ENCODE measurements around the gene POFUT2. TPM values are rescaled to one million over a fixed set of nuclear protein-coding genes. Genes with fewer than 3 reads are reported as not detected.

Gene POFUT2, protein sequence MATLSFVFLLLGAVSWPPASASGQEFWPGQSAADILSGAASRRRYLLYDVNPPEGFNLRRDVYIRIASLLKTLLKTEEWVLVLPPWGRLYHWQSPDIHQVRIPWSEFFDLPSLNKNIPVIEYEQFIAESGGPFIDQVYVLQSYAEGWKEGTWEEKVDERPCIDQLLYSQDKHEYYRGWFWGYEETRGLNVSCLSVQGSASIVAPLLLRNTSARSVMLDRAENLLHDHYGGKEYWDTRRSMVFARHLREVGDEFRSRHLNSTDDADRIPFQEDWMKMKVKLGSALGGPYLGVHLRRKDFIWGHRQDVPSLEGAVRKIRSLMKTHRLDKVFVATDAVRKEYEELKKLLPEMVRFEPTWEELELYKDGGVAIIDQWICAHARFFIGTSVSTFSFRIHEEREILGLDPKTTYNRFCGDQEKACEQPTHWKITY
- total RNA-seq (10 to 100 TPM; 48.5 to 66.4 TPM), total RNA-seq (47.2 to 60.8 reads per million in 2 donors)

DNA sequence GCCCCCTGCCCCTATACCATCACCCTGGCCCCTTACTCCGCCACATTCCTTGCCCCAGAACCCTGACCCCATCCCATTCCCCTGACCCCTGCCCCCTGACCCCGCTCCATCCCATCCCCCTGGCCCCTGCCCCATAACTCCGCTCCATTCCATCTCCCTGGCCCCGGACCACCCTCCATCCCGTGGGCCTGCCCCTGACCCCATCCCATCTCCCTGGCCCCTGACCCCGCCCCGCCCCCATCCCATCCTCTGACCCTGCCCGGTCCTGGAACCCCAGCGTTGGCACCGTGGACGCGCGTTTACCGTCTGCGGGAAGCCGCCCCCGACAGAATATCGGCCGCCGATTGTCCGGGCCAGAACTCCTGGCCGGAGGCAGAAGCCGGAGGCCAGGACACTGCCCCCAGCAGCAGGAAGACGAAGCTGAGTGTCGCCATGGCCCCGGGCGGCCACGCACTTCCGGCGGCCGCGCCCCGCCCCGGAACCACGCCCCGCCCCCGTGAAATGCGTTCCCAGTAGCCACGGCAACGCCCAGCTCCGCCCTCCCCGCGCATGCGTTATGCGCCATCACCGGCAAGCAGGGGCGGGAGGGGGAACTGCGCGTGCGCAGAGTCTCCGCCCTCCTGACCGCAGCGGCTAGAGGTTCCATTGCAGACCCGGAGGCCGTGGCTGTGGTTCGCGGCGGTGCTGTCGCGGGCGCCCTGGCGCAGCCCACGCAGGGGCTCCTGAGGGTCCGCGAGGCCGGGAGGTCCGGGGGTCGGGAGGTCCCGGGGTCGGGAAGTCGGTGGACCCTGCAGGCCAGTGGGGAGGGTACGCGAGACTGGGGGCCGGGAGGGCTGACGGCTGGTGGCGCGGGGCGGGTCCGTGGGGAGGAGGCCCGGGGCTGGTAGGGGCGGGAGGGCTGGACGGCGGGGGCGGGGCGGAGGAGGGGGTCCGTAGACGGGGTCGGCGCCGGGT, at the start of gene POFUT2:
TSS of gene POFUT2 (minus strand) at position 458 of the 954 bp plus-strand sequence. CDS start at position 434, 24 bp downstream.
- peak; percentile 99 for DNase-seq
- peak; percentile 88 for ATAC-seq
- H3K4me1 Mint-ChIP-seq: peaks cover 18% of the 10 kb centered on the region

DNA sequence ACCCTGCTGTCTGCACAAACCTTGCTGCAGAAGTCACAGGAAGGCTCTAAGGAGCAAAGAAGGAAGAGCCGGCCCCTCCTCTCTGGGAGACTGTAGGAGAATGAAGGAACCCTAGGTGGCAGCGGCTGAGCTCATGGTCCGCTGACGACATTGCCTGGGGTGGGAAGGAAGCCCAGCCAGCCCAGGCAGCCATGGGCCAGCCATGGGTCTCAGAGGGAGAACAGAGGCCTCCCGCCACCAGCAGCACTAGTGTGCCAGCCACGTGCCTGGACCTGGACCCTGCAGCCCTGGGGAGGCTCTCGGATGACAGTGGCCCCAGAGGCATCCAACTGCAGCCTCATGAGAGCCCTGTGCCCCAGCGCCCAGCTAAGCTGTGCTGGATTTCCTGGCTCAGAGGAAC, 49.2 kb upstream of the POFUT2 start:
- Mint-ChIP-seq H3K4me3 (no peak overlapping the region), H3K36me3 (ENCODE audit: low read depth) (peaks cover 4% of the 10 kb centered on the region), H3K27ac (no peak overlapping the region), H3K4me1 (peaks cover 8% of the 10 kb centered on the region), H3K27me3 (peaks cover 33% of the 10 kb centered on the region)
- ATAC-seq (no peak), DNase-seq (no peak)
- no peaks in the 10 kb centered on the region for H3K9me3 ChIP-seq (ENCODE audit: control insufficient read depth, low read length, poor library complexity, severe bottlenecking)

More for the DNA sequence above, at the start of gene POFUT2:
- no peaks in the 10 kb centered on the region for H3K9me3 ChIP-seq (ENCODE audit: control insufficient read depth, low read length, poor library complexity, severe bottlenecking)
- Mint-ChIP-seq H3K4me3 (peak within 1 kb of the TSS; percentile 91), H3K27ac (peak within 1 kb of the TSS; percentile 68), H3K36me3 (ENCODE audit: low read depth) (peaks cover 5% of the 10 kb centered on the region), H3K27me3 (no peaks in the 10 kb centered on the region)

DNA sequence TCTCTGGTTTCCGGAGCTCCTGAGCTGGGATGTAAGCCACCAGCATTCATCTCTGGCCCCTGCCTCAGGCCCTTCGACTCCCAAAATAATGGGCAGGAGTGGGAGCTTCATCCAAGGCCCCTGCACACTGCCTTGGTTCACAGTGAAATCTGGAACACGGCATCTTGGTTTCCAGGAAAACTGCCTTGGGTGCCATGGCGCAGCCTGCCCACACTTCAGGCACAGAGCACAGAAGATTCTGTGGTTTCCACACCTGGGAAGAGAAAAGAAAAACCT, 48.8 kb upstream of the POFUT2 start:
- H3K4me1 Mint-ChIP-seq: peaks cover 6% of the 10 kb centered on the region

DNA sequence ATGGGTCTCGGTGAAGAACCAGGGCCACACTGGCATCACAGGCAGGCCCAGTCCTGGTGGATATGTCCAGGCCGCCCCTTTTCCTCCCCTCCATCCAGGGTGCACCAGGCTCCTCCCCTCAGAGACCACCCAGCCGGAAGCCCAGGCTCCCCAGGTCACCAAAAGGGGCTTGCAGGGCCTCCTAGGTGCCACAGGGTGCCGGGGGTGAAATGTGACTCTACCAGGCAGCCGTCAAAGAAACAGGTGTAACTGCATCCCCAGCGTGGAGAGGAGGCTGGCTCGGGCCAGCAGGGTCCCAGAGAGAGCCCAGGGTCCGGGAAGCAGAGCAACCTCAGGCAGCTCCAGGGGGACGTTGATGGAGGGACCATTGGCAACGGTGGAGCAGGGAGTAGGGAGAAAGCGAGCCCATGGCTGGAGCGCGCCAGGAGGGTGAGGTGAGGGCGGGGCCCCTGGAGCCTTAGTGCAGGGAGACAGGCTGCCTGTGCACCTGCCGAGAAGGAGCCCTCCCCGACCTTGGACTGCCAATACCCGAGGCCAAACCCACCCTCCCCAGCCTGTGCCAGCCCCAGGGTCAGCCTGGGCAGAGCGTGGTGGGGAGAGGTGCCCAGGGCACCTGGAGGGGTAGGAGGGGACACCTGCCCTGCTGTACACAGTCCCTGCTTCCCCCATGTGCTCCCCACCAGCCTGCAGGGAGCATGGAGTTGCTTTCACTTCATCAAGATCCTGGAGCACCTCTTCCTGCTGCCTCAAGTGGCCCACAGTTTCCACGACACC, 48.3 kb upstream of the POFUT2 start:
- no peak for DNase-seq
- no peaks in the 10 kb centered on the region for H3K9me3 ChIP-seq (ENCODE audit: control insufficient read depth, low read length, poor library complexity, severe bottlenecking)
- peak overlapping the region; percentile 25 for H3K4me3 Mint-ChIP-seq
- H3K27ac Mint-ChIP-seq: no peak overlapping the region
- H3K4me1 Mint-ChIP-seq: peaks cover 6% of the 10 kb centered on the region
- H3K36me3 Mint-ChIP-seq (ENCODE audit: low read depth): peaks cover 4% of the 10 kb centered on the region
- H3K27me3 Mint-ChIP-seq: peaks cover 24% of the 10 kb centered on the region
- ATAC-seq: no peak

More for the DNA sequence above, 48.8 kb upstream of the POFUT2 start:
- Mint-ChIP-seq H3K4me3 (peak overlapping the region; percentile 25), H3K36me3 (ENCODE audit: low read depth) (peaks cover 4% of the 10 kb centered on the region), H3K27me3 (peaks cover 29% of the 10 kb centered on the region), H3K27ac (no peak overlapping the region)
- no peak for DNase-seq
- no peaks in the 10 kb centered on the region for H3K9me3 ChIP-seq (ENCODE audit: control insufficient read depth, low read length, poor library complexity, severe bottlenecking)
- no peak for ATAC-seq

DNA sequence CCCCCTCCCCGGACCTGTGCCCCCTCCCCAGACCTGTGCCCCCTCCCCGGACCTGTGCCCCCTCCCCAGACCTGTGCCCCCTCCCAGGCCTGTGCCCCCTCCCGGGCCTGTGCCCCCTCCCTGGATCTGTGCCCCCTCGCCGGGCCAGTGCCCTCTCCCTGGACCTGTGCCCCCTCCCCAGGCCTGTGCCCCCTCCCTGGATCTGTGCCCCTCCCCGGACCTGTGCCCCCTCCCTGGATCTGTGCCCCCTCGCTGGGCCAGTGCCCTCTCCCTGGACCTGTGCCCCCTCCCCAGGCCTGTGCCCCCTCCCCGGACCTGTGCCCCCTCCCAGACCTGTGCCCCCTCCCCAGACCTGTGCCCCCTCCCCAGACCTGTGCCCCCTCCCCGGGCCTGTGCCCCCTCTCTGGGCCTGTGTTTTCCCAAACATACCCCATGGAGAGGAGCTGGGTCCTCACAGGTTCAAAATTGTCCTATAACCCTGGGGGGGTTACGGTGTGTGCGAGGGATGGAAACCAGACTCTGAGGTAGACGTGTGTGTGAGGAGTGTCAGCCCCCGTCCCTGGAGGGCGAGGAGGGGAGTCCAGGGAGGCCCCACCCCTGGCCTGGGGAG, 47.6 kb upstream of the POFUT2 start:
- H3K4me1 Mint-ChIP-seq: peaks cover 6% of the 10 kb centered on the region
- H3K27me3 Mint-ChIP-seq: peaks cover 20% of the 10 kb centered on the region
- H3K36me3 Mint-ChIP-seq (ENCODE audit: low read depth): peaks cover 4% of the 10 kb centered on the region
- DNase-seq (no peak), ATAC-seq (no peak)
- no peaks in the 10 kb centered on the region for H3K9me3 ChIP-seq (ENCODE audit: control insufficient read depth, low read length, poor library complexity, severe bottlenecking)
- H3K4me3 Mint-ChIP-seq: no peak overlapping the region
- H3K27ac Mint-ChIP-seq: no peak overlapping the region

DNA sequence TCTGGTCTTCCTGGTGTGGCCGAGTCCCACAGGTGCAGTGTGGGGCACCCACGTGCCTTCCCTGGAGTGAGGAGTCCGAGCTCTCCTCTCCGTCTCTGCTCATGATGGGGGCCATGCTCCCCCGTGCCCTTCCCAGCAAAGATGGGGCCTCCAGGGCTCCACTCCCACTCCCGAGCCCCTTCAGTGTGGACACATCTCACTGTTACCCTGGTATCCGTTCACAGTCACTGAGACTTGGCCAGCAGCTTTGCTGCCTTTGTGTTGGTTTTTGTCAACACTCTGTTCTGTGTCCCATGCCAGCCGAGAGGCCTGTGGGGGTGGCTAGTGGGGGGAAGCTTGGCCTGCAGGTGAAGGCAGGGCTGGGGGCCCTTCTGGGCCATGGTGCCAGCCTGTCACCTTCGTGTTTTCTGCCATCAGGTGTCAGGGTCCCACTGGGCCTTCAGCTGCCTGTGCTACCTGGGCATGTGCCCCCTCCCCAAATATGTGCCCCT, 46.9 kb upstream of the POFUT2 start:
- Mint-ChIP-seq H3K4me3 (no peak overlapping the region), H3K36me3 (ENCODE audit: low read depth) (peaks cover 4% of the 10 kb centered on the region), H3K27ac (no peak overlapping the region), H3K27me3 (peaks cover 26% of the 10 kb centered on the region), H3K4me1 (peaks cover 6% of the 10 kb centered on the region)
- H3K9me3 ChIP-seq (ENCODE audit: control insufficient read depth, low read length, poor library complexity, severe bottlenecking): no peaks in the 10 kb centered on the region
- ATAC-seq (no peak), DNase-seq (no peak)

DNA sequence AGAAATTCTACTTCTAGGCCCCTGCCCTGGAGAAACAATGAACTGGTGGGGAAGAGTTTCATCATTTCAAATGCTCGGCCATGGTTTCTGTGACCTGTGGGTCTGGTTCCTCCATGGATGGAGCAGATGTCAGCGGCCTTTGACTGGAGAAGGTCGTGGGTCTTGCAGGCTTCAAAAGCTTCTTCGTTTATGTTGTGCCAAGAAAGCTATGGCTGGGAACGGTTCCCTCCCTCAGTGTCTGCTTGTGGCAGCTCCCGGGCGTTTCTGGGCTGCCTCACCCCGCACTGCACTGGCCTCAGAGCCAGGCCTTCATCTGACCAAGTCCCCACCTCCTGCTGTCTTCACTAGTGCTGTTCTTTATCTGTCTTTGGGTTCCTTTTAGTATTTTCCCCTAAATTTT, 46.4 kb upstream of the POFUT2 start:
- no peak for DNase-seq
- Mint-ChIP-seq H3K4me1 (peaks cover 6% of the 10 kb centered on the region), H3K36me3 (ENCODE audit: low read depth) (peaks cover 4% of the 10 kb centered on the region), H3K27ac (no peak overlapping the region), H3K4me3 (no peak overlapping the region), H3K27me3 (peaks cover 26% of the 10 kb centered on the region)
- no peak for ATAC-seq
- no peaks in the 10 kb centered on the region for H3K9me3 ChIP-seq (ENCODE audit: control insufficient read depth, low read length, poor library complexity, severe bottlenecking)

DNA sequence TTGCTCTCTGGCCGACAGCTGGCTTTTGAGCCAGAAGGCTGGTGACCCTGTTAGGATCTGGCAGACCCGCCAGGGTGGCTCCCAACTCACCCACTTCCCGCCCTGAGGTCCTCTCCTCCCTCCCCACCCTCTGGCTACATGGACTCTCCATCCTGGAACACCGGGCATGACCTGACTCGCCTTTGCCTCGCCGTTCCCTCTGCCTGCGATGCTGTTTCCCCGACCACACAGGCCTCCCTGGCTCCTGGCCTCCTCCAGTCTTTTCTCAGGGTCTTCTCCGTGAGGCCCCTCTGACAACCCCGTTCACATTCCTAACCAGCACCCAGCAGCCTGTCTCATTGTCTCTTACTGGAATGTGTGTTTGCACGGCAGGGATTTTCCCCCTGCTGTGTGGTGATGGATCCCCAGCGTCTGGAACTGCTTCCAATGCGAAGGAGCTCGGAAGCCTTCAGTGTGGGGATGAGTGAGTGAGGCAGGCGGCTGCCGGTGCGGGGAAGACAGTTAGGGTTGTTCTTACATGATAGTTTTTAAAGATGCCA, 46.0 kb upstream of the POFUT2 start:
- Mint-ChIP-seq H3K27ac (no peak overlapping the region), H3K36me3 (ENCODE audit: low read depth) (peaks cover 4% of the 10 kb centered on the region), H3K4me1 (peaks cover 6% of the 10 kb centered on the region), H3K27me3 (peaks cover 26% of the 10 kb centered on the region), H3K4me3 (no peak overlapping the region)
- ATAC-seq (no peak), DNase-seq (no peak)
- no peaks in the 10 kb centered on the region for H3K9me3 ChIP-seq (ENCODE audit: control insufficient read depth, low read length, poor library complexity, severe bottlenecking)

DNA sequence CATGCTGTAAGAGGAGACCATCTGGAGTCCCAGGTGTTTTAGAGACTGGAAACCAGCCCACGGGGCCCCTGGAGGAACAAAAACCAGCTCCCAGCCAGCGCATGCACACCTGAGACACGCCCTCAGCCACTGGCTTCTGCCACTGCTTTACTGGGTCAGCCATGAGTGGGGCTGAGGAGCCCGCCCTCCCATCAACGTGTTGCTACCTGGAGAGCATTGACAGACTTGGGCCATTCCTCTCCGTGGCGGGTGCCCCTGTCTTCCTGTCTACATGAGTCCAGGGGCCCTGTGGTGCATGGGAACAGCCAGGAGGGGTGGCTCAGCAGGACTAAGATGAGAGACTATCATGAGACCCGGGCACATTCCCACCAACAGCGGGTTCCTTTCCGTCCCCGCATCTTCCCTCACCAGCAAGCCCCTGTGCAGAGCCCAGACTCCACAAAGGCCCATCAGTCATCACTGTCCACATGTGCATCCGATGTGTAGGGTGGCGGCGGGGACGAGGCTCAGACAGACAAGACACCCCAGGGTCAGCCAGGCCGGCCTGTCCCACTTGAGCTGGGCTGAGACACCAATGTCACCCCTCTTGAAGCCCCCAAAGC, 45.4 kb upstream of the POFUT2 start:
- peaks cover 26% of the 10 kb centered on the region for H3K27me3 Mint-ChIP-seq
- peaks cover 4% of the 10 kb centered on the region for H3K36me3 Mint-ChIP-seq (ENCODE audit: low read depth)
- no peak overlapping the region for H3K4me3 Mint-ChIP-seq
- no peak overlapping the region for H3K27ac Mint-ChIP-seq
- no peaks in the 10 kb centered on the region for H3K9me3 ChIP-seq (ENCODE audit: control insufficient read depth, low read length, poor library complexity, severe bottlenecking)
- ATAC-seq (no peak), DNase-seq (no peak)
- H3K4me1 Mint-ChIP-seq: peaks cover 6% of the 10 kb centered on the region

DNA sequence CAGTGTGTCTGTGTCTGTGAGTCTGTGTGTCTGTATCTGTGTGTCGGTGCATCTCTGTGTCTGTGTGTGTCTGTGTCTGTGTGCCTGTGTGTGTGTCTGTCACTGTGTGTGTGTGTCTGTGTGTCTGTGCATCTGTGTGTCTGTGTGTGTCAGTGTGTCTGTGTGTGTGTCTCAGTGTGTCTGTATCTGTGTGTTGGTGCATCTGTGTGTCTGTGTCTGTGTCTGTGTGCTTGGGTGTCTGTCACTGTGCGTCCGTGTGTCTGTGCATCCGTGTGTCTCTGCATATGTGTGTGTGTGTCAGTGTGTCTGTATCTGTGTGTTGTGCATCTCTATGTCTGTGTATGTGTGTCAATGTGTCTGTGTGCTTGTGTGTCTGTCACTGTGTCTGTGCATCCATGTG, 44.7 kb upstream of the POFUT2 start:
- no peak overlapping the region for H3K4me3 Mint-ChIP-seq
- no peak for DNase-seq
- H3K4me1 Mint-ChIP-seq: peaks cover 6% of the 10 kb centered on the region
- H3K36me3 Mint-ChIP-seq (ENCODE audit: low read depth): peaks cover 4% of the 10 kb centered on the region
- peaks cover 26% of the 10 kb centered on the region for H3K27me3 Mint-ChIP-seq
- no peak for ATAC-seq
- no peak overlapping the region for H3K27ac Mint-ChIP-seq
- H3K9me3 ChIP-seq (ENCODE audit: control insufficient read depth, low read length, poor library complexity, severe bottlenecking): no peaks in the 10 kb centered on the region

DNA sequence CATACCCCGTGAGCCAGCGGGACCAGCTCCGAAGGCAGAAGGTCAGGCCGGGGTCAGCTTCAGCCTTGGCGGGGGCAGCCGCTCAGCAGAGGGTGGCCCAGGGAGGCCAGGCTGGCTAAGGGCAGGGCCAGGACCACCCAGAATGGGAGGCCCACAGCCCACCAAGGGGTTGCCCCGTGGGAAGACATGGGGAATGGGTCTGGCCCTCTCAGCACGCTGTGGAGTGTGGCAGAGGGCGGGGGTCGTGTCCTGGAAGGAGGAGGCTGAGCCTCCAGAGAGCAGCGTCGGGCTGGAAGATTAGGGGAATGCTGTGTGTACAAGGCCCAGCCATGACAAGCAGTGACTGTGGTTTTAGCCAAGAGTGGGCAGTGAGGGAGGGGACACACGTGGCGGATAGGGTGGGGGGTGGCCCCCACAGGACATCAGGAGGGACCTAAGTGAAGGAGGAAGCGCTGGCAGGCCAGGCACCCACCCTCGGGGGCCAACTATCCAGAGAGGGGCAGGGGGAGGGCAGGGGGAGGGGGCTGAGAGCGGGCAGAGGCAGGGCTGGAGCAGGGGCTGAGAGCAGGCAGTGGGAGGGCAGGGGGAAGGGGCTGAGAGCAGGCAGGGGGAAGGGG, 43.9 kb upstream of the POFUT2 start:
- no peak for DNase-seq
- Mint-ChIP-seq H3K27me3 (peaks cover 26% of the 10 kb centered on the region), H3K36me3 (ENCODE audit: low read depth) (peaks cover 4% of the 10 kb centered on the region), H3K4me1 (peaks cover 11% of the 10 kb centered on the region), H3K4me3 (no peak overlapping the region), H3K27ac (no peak overlapping the region)
- ATAC-seq: no peak
- no peaks in the 10 kb centered on the region for H3K9me3 ChIP-seq (ENCODE audit: control insufficient read depth, low read length, poor library complexity, severe bottlenecking)

DNA sequence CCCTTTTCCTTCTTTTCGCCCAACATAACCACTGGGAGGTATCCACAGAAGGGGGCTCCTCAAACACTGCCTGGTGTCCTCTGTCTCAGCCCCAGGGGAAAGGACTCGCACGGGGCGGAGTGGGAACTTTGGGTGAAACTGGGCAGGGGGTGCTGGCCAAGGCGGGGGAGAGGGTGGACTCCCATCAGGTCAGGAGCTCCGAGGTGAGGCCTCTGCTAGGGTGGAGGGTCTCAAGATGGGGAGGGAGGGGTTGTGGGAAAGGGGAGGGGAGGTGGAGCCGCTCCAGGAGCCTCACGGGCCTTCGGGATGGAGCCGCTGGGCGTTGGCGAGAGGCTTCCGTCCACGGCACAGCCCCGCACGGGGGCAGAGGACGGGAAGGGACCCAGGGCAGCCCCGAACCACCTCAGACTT, 43.2 kb upstream of the POFUT2 start:
- no peak overlapping the region for H3K4me3 Mint-ChIP-seq
- peaks cover 9% of the 10 kb centered on the region for H3K4me1 Mint-ChIP-seq
- peaks cover 4% of the 10 kb centered on the region for H3K36me3 Mint-ChIP-seq (ENCODE audit: low read depth)
- ATAC-seq (no peak), DNase-seq (no peak)
- peaks cover 23% of the 10 kb centered on the region for H3K27me3 Mint-ChIP-seq
- no peak overlapping the region for H3K27ac Mint-ChIP-seq
- H3K9me3 ChIP-seq (ENCODE audit: control insufficient read depth, low read length, poor library complexity, severe bottlenecking): no peaks in the 10 kb centered on the region
